ENCODE results near the gene PRDX5.

Gene PRDX5

GRCh38 chr11:64349404-64349803 is 31.5 kb downstream of the PRDX5 start:
- no peak for DNase-seq

GRCh38 chr11:64351136-64351631 is 33.3 kb downstream of the PRDX5 start:
- DNase-seq, result no peak

- no peak for DNase-seq
Measured at GRCh38 chr11:64352099-64352994, 34.4 kb downstream of the PRDX5 start.

GRCh38 chr11:64352995-64353714 is 35.2 kb downstream of the PRDX5 start:
- no peak for DNase-seq

- no peak for DNase-seq
Measured at GRCh38 chr11:64353715-64354506, 36.0 kb downstream of the PRDX5 start.

- DNase-seq, result peak; percentile 57
Measured at GRCh38 chr11:64355078-64355940, 37.4 kb downstream of the PRDX5 start.

- DNase-seq, result no peak
Measured at GRCh38 chr11:64356498-64357411, 38.8 kb downstream of the PRDX5 start.

- DNase-seq, result no peak
Measured at GRCh38 chr11:64357446-64357845, 39.5 kb downstream of the PRDX5 start.

- no peak for DNase-seq
Measured at GRCh38 chr11:64357904-64358535, 40.1 kb downstream of the PRDX5 start.

GRCh38 chr11:64358536-64358906 is 40.6 kb downstream of the PRDX5 start:
- no peak for DNase-seq

- DNase-seq, result no peak
Measured at GRCh38 chr11:64358907-64359711, 41.2 kb downstream of the PRDX5 start, which contains the start of gene RPS6KA4. RPS6KA4 (plus strand) TSS chr11:64359162; CDS start chr11:64359236, 74 bp downstream.

- no peak for DNase-seq
Measured at GRCh38 chr11:64359712-64360445, 42.0 kb downstream of the PRDX5 start.

- DNase-seq, result no peak
Measured at GRCh38 chr11:64360448-64360921, 42.6 kb downstream of the PRDX5 start.

GRCh38 chr11:64361659-64362058 is 43.7 kb downstream of the PRDX5 start:
- DNase-seq, result no peak

- no peak for DNase-seq
Measured at GRCh38 chr11:64362339-64362738, 44.4 kb downstream of the PRDX5 start.

GRCh38 chr11:64364435-64364834 is 46.5 kb downstream of the PRDX5 start:
- no peak for DNase-seq

GRCh38 chr11:64364911-64365310 is 47.0 kb downstream of the PRDX5 start:
- no peak for DNase-seq

GRCh38 chr11:64366751-64367150 is 48.8 kb downstream of the PRDX5 start:
- no peak for DNase-seq

Measured in NCI-H446 treated with DMSO at 0.1 percent for 48 hours (cell line).